ENCODE measurements around the gene ADRM1.

The ADRM1 gene

GRCh38 chr20:62325172-62325905, 22.5 kb downstream of the ADRM1 start:
- no peak for TF ChIP-seq CTCF (IDR thresholded peaks at IDR 0.05)

- TF ChIP-seq CTCF (IDR thresholded peaks at IDR 0.05) = no peak
Measured at GRCh38 chr20:62326559-62326958, 23.8 kb downstream of the ADRM1 start.

- TF ChIP-seq CTCF (IDR thresholded peaks at IDR 0.05) = no peak
Measured at GRCh38 chr20:62326959-62327725, 24.3 kb downstream of the ADRM1 start.

GRCh38 chr20:62327726-62328495, 25.1 kb downstream of the ADRM1 start:
- no peak for TF ChIP-seq CTCF (IDR thresholded peaks at IDR 0.05)

DNA sequence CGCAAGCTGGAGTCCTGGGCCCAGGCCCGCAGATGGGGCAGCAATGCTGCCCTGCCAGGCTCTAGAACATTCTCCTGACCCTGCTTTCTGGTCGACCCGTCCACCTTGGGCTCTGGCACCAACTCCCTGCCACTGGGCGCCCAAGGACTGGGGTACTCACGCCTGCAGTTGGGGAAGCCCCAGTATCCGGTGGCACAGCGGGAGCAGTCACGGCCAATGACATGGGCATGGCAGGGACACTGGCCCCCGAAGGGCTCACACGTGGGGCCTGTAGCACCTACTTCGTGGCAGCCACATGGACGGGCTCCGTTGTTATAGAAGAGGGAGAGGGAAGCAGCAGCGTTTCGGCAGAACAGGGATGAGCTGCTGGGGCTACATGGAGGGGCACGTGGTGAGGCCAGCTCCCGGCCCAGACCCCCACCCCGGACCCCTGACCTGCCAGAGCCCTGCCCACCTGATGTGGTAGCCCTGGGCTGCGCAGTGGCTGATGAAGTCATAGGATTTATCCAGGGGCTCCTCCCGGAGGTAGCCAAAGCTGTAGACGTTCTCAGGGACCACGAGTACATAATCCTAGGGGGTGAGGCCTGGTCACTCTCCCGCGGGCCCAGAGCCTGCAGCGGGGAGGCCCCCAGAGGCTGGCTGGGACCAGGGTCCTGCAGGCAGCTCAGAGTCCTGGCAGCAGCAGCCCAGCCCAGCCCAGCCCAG, 26.0 kb downstream of the ADRM1 start:
- TF ChIP-seq CTCF (IDR thresholded peaks at IDR 0.05) = no peak

- no peak for TF ChIP-seq CTCF (IDR thresholded peaks at IDR 0.05)
Measured at GRCh38 chr20:62329389-62330377, 26.9 kb downstream of the ADRM1 start.
